ENCODE data around the gene CCDC142. TPM values are rescaled to one million over a fixed set of nuclear protein-coding genes. Genes with fewer than 3 reads are reported as not detected.

The CCDC142 gene
- total and polyA plus RNA-seq, 9 of the 15 experiments (the other 6 are each of a cell fraction or from before 2014, with no cell fraction given), result 0.55 to 11.7 (median 7.2) TPM

DNA sequence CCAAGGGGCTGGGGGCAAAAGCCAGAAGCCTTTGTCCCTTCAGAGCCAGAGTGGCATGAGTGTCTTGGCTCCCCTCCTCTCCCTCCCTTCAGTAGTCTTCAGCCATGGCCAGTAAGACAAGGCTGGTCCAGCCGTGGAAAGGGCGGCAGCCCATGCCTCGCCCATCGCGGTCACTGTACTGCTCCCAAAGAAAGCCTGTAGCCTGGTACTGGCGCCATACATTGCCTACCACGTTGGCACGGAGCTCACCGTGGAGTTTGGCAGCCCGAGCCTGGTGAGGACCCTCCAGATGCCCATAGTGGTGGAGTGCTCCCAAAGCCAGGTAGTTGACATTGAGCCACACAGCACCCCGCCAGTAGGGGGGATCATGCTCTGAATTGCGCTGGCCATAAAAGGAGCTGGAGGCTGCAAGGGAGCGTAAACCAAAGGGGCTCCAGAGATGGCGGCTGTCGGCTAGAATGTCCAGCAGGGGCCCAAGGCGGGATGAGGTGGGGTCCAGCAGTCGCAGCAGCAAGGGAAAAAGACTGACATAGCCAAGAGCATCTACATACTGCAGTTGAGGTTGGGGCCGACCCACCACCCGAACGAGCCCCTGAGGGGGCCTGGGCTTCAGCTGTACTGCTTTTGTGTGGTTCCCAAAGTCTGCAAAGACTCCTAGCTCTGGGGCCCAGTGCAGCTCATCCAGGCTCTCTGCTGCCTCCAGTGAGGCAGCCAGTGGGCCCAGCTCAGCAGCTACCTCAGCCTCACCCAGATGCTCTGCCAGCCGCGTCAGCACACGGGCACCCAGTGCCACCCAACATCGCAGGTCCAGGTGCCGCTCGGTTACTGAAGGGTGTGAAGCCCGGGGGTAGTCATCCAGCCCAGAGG is 21.4 kb downstream of the CCDC142 start (continued):
- TF ChIP-seq IRF2 (CRISPR knock-in tag; IDR thresholded peaks at IDR 0.05), result no peak
- TF ChIP-seq TEAD4 (IDR thresholded peaks at IDR 0.05; ENCODE audit: low read length), result no peak
- no peak for TF ChIP-seq TEAD4 (CRISPR knock-in tag; IDR thresholded peaks at IDR 0.05; ENCODE audit: borderline replicate concordance)
- TF ChIP-seq EP400 (IDR thresholded peaks at IDR 0.05), result no peak
- TF ChIP-seq ZNF197 (CRISPR knock-in tag; IDR thresholded peaks at IDR 0.05; ENCODE audit: low read depth), result no peak
- TF ChIP-seq, protein P1, sequence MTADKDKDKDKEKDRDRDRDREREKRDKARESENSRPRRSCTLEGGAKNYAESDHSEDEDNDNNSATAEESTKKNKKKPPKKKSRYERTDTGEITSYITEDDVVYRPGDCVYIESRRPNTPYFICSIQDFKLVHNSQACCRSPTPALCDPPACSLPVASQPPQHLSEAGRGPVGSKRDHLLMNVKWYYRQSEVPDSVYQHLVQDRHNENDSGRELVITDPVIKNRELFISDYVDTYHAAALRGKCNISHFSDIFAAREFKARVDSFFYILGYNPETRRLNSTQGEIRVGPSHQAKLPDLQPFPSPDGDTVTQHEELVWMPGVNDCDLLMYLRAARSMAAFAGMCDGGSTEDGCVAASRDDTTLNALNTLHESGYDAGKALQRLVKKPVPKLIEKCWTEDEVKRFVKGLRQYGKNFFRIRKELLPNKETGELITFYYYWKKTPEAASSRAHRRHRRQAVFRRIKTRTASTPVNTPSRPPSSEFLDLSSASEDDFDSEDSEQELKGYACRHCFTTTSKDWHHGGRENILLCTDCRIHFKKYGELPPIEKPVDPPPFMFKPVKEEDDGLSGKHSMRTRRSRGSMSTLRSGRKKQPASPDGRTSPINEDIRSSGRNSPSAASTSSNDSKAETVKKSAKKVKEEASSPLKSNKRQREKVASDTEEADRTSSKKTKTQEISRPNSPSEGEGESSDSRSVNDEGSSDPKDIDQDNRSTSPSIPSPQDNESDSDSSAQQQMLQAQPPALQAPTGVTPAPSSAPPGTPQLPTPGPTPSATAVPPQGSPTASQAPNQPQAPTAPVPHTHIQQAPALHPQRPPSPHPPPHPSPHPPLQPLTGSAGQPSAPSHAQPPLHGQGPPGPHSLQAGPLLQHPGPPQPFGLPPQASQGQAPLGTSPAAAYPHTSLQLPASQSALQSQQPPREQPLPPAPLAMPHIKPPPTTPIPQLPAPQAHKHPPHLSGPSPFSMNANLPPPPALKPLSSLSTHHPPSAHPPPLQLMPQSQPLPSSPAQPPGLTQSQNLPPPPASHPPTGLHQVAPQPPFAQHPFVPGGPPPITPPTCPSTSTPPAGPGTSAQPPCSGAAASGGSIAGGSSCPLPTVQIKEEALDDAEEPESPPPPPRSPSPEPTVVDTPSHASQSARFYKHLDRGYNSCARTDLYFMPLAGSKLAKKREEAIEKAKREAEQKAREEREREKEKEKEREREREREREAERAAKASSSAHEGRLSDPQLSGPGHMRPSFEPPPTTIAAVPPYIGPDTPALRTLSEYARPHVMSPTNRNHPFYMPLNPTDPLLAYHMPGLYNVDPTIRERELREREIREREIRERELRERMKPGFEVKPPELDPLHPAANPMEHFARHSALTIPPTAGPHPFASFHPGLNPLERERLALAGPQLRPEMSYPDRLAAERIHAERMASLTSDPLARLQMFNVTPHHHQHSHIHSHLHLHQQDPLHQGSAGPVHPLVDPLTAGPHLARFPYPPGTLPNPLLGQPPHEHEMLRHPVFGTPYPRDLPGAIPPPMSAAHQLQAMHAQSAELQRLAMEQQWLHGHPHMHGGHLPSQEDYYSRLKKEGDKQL (CRISPR knock-in tag; IDR thresholded peaks at IDR 0.05; ENCODE audit: borderline replicate concordance), result no peak
- no peak for TF ChIP-seq ZNF133 (CRISPR knock-in tag; IDR thresholded peaks at IDR 0.05)
- no peak for TF ChIP-seq MYNN (IDR thresholded peaks at IDR 0.05)
- TF ChIP-seq MYNN (CRISPR knock-in tag; IDR thresholded peaks at IDR 0.05), result no peak
- no peak for TF ChIP-seq KDM2B (CRISPR knock-in tag; IDR thresholded peaks at IDR 0.05)
- TF ChIP-seq, protein P2, sequence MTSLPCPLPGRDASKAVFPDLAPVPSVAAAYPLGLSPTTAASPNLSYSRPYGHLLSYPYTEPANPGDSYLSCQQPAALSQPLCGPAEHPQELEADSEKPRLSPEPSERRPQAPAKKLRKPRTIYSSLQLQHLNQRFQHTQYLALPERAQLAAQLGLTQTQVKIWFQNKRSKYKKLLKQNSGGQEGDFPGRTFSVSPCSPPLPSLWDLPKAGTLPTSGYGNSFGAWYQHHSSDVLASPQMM (CRISPR knock-in tag; IDR thresholded peaks at IDR 0.05), result no peak

Measured in K562 (cell line).